Activated CD4-positive, CD25-positive, alpha-beta regulatory T cell treated with anti-CD3 and anti-CD28 coated beads, Interleukin-2, amount 50 U/mL, for 16 hours (primary cell): ENCODE measurements around the gene SHD.
"Not testable (repeated sequence)": the region's sequence is repeated elsewhere in the genome, so short reads cannot be mapped to it uniquely, and the experiment has no call there.

ENCODE experiments used
- DNase-seq: peaks from one replicate; pipeline ENCODE4 v3.0.0-alpha.2; 2020; ENCODE audit warnings: low read depth, low spot score

The SHD gene

DNA sequence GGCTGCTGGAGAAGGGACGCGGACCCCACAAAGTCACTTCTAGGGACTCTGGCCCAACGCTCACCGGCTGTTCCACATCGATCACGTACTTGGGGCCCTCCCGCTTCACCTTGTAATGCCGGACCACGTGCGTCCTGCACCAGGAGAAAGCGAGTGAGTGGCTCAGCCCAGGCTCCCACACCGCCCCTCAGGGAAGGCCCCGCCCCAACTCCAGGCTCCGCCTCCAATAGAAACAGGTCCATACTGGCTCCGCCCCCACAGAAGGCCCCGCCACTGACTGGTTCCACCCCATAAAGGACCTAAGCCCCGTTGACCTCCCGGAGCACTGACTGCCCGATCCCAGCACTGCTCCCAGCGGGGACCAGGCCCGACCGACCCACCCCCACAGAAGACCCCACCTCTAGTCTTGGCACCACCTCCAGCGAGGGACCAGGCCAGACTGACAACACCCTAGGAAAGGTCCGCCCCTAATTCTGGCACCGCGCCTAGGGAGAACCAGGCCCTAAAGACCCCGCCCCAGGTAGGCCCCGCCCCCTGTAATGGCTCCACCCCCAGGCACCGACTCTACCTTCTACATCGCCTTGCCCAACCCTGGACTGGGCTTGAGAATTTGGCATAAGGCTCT lies 48.3 kb downstream of the SHD start:
- DNase-seq = peak; percentile 48

DNA sequence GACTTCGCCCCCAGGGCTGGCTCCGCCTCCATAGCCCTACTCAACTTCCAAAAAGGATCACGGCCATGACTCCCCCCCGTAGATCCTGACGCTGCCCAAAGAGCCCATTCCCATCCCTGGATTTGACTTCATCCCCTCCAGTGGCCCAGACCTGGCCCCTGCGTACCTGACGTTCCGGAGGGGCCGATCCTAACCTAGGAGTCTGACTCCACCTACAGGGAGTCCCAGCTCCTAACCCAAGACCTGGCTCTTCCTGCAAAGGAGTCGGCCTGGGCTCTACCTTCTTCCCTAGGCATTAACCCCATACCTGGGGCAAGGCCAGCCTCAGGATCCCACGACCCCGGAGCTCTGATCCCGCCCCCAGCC lies 48.8 kb downstream of the SHD start:
- DNase-seq = no peak

DNA sequence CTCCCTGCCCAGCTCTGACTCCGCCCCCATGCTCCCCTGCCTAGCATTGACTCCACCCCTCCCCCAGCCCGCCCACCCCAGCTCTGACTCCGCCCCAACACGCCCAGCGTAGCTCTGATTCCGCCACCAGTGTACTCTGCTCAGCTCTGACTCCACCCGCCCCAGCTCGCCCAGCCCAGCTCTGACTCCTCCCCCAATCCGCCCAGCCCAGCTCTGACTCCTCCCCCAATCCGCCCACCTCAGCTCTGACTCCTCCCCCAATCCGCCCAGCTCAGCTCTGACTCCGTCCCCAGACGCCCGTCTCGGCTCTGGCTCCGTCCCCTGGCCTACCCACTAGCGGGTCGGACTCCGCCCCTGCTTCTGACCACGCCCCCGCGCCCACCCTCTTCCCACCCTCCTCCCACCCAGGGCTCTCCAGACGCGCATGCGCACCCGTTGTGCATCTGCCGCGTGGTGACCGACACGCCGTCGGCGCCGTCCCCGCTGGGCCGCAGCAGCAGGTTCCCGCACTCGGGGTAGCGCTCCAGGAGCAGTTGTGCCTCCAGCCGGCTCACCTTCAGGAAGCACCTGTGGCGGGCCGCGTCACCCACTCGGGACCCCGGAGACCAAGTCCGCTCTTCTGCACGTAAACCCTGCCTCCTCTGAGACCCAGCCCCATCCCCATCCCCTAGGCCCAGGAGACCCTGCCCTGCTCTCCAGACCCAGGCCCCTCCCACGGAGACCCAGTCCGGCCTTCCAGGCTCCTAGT lies 49.4 kb downstream of the SHD start:
- DNase-seq = peak; percentile 88

DNA sequence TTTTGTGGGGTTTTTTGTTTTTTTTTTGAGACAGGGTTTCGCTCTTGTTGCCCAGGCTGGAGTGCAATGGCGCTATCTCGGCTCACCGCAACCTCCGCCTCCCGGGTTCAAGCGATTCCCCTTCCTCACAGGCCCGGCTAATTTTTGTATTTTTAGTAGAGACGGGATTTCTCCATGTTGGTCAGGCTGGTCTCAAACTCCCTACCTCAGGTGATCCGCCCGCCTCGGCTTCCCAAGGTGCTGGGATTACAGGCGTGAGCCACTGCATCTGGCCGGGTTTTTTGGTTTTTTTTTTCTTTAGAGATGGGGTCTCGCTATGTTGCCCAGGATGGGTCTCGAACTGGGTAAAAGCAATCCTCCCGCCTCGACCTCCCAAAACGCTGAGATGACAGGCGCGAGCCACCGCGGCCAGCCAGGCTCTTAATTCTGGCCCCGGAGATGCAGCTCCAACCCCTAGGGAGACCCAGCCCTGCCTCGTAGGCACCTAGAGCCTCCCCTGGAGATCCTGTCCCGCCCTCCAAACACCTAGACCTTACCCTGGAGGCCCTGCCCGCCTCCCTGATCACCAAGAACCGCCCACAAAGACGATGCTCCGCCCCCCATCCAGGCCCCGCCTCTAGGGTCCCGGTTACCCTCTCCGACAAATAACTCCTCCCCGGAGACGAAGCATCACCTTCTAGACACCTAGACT lies 50.1 kb downstream of the SHD start:
- not testable (repeated sequence) for DNase-seq

DNA sequence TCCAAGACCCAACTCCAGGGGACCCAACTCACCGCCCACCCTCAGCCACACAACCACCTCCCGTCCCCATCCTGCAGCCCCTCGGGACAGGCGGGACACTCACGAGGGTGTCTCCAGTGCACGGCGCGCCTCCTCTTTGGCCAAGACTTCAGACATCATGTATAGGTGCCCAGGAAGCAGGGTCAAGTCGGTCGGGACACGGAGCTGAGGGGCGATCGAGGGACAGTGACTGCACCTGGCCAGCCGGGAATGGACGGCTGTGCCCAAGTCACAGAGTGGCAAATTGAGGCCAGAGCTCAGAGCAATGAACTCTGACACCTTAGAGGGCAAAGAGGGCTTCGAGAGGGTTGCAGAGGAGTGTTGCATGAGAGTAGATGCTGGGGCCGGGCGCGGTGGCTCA lies 50.8 kb downstream of the SHD start:
- no peak for DNase-seq

DNA sequence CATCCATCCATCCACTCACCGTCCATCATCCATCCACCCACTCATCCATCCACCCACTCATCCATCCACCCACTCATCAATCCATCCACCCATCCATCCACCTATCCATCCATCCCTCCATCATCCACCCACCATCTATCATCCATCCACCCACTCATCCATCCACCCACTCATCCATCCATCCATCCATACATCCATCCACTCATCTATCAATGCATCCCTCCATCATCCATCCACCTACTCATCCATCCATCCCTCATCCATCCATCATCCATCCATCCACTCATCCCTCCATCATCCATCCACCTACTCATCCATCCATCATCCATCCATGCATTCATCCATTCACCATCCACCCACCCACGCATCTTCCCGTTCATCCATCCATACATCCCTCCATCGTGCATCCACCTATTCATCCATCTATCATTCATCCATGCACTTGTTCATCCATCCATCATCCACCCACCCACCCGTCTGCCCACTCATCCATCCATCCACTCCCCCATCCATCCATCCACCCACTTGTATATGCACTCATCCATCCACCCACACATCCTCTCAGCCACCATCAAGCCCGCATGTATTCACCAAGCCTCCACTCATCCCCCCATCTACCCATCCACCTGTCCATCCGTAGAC lies 56.0 kb downstream of the SHD start:
- no peak for DNase-seq

DNA sequence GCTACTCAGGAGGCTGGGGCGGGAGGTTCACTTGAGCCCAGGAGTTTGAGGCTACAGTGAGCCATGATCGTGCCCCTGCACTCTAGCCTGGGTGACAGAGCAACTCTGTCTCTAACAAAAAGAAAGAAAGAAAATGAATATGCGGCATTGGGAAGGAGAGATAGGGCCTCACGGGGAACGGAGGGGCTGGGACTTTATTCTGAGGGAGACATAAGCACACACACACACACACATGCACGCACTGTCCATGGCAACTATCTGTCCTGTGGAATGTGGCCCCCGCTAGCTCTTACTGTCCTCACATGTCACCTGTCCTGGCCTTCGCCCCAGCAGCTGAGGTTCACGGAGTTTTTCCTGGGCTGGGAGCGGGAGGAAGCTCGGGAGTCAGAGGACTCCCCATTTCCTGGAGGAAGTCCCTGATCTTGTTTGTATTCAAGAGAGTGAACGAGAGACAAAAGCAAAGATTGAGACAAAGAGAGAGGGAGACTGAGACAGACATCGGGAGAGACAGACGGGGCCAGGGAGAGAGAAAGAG lies 58.9 kb downstream of the SHD start:
- no peak for DNase-seq

DNA sequence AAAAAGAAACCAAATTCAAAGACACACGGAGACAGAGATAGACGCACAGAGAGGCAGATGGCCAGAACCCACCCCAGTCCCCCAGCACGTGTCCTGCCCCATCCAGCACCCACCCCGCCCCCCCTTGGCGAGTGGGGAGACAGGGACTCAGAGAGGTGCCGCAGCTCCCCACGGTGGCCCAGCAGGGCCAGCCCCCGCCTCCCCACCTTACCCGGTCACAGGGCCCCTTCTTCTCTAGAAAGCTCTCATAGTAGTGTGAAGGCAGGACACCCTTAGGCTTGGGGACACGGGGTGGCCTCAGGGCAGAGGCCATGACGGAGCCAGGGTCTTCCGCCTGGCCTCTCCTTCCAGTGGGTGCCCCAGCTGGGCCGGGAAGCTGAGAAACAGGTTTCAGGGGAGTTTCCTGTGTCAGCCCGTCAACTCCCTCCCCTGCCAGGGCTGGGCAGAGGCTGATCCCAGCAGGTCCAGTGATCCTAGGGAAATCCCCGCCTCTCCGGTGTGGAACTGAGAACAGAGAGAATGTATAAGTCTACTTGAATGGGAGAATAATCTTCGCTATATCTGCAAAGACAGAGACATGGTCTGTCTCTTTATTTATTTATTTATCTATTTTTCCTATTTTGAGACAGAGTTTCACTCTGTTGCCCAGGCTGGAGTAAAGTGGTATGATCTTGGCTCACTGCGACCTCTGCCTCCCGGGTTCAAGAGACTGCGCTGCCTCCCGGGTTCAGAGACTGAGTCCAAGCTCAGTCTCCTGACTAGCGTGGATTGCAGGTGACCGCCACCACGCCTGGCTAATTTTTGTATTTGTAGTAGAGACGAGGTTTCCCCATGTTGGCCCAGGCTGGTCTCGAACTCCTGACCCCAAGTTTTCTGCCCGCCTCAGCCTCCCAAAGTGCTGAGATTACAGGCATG lies 59.6 kb downstream of the SHD start, which contains the start of gene STAP2:
TSS of gene STAP2 (minus strand) at position 387 of the 915 bp plus-strand sequence. CDS start at position 313, 74 bp downstream.
- DNase-seq = no peak
